Iris pigment epithelial cell (primary cell): ENCODE measurements around the gene MPV17L2.
"Not testable (repeated sequence)": the region's sequence is repeated elsewhere in the genome, so short reads cannot be mapped to it uniquely, and the experiment has no call there.

Experiments
- DNase-seq: peaks from one replicate; pipeline ENCODE4 v3.0.0-alpha.2; 2011; ENCODE audit warnings: low read depth

MPV17L2 gene

GRCh38 chr19:18192673-18193387 lies at the start of gene MPV17L2:
TSS of gene MPV17L2 (plus strand) at chr19:18193218. CDS start at chr19:18193282, 64 bp downstream.
- peak; percentile 100 for DNase-seq

- no peak for DNase-seq
Observed at GRCh38 chr19:18143902-18144301, 49.1 kb upstream of the MPV17L2 start.

- DNase-seq, result no peak
Observed at GRCh38 chr19:18144361-18144760, 48.7 kb upstream of the MPV17L2 start.

GRCh38 chr19:18144906-18145305 lies 48.1 kb upstream of the MPV17L2 start:
- no peak for DNase-seq

GRCh38 chr19:18145391-18145999 lies 47.5 kb upstream of the MPV17L2 start:
- no peak for DNase-seq

GRCh38 chr19:18147396-18147795 lies 45.6 kb upstream of the MPV17L2 start:
- no peak for DNase-seq

- no peak for DNase-seq
Observed at GRCh38 chr19:18149596-18149975, 43.4 kb upstream of the MPV17L2 start.

- no peak for DNase-seq
Observed at GRCh38 chr19:18150776-18151624, 42.0 kb upstream of the MPV17L2 start.

GRCh38 chr19:18152442-18152816 lies 40.6 kb upstream of the MPV17L2 start:
- peak; percentile 96 for DNase-seq

GRCh38 chr19:18152817-18153555 lies 40.0 kb upstream of the MPV17L2 start, which contains the start of gene PIK3R2:
TSS of gene PIK3R2 (plus strand) at chr19:18153163. CDS start at chr19:18155880, 2,717 bp downstream.
- peak; percentile 97 for DNase-seq

GRCh38 chr19:18153556-18154134 lies 39.4 kb upstream of the MPV17L2 start:
- DNase-seq, result no peak

GRCh38 chr19:18155095-18156087 lies 37.6 kb upstream of the MPV17L2 start:
- DNase-seq, result no peak

GRCh38 chr19:18156268-18156667 lies 36.8 kb upstream of the MPV17L2 start:
- no peak for DNase-seq

- peak; percentile 92 for DNase-seq
Observed at GRCh38 chr19:18156841-18157464, 36.1 kb upstream of the MPV17L2 start.

- no peak for DNase-seq
Observed at GRCh38 chr19:18157465-18158063, 35.5 kb upstream of the MPV17L2 start.

- DNase-seq, result no peak
Observed at GRCh38 chr19:18158467-18158866, 34.6 kb upstream of the MPV17L2 start.

- DNase-seq, result not testable (repeated sequence)
Observed at GRCh38 chr19:18159059-18159616, 33.9 kb upstream of the MPV17L2 start.

- DNase-seq, result no peak
Observed at GRCh38 chr19:18159810-18160209, 33.2 kb upstream of the MPV17L2 start.

- DNase-seq, result no peak
Observed at GRCh38 chr19:18160493-18160970, 32.5 kb upstream of the MPV17L2 start.
